Right atrium auricular region (tissue), 2 donors: Measurements from ENCODE around the gene ETS1. TPM values are rescaled to one million over a fixed set of nuclear protein-coding genes. Genes with fewer than 3 reads are reported as not detected.

Experiments
- DNase-seq: peaks from one replicate; pipeline ENCODE4 v3.0.0-alpha.2; 2019; ENCODE audit warnings: low spot score
- H3K27ac ChIP-seq, 2 donors: fragments of 200-600 bp; sonication (generic); 1 replicate in 1 of 2; 2 replicates in 1 of 2; pipeline ENCODE4 v1.5.1; 2016 to 2019
- H3K27me3 ChIP-seq, 2 donors: fragments of 200-600 bp; sonication (generic); one replicate each; pipeline versions ENCODE4 v1.5.1 to v1.6.0; 2017 to 2019
- H3K36me3 ChIP-seq: fragments of 200-600 bp; sonication (generic); one replicate; pipeline ENCODE4 v1.5.1; 2016
- H3K4me1 ChIP-seq, 2 donors: fragments of 200-600 bp; sonication (generic); one replicate each; pipeline versions ENCODE4 v1.5.1 to v1.6.0; 2017 to 2019
- H3K4me3 ChIP-seq, 2 donors: fragments of 200-600 bp; sonication (generic); 1 replicate in 1 of 2; 2 replicates in 1 of 2; pipeline ENCODE4 v1.5.1; 2017 to 2019; ENCODE audit warnings: mild to moderate bottlenecking in 1 of 2, moderate library complexity in 1 of 2
- H3K9me3 ChIP-seq, 2 donors: fragments of 200-600 bp; sonication (generic); one replicate each; pipeline ENCODE4 v1.5.1; 2019
- total RNA-seq, 2 donors: library from RNA; depleted of rRNA; stranded (reverse); fragments of >200 nt; gene quantifications; one replicate each; pipeline ENCODE4 v1.1.0, GENCODE V29; 2016
- TF ChIP-seq, protein P1 (sequence below), 2 donors: fragments of 200-600 bp; sonication (generic); IDR thresholded peaks; one replicate each; pipeline ENCODE4 v1.5.1; 2019; ENCODE audit warnings: antibody characterized with exemption in 2 of 2

Gene ETS1
- total RNA-seq, 2 donors from 2014 or later: 37.9 to 46.6 TPM

DNA sequence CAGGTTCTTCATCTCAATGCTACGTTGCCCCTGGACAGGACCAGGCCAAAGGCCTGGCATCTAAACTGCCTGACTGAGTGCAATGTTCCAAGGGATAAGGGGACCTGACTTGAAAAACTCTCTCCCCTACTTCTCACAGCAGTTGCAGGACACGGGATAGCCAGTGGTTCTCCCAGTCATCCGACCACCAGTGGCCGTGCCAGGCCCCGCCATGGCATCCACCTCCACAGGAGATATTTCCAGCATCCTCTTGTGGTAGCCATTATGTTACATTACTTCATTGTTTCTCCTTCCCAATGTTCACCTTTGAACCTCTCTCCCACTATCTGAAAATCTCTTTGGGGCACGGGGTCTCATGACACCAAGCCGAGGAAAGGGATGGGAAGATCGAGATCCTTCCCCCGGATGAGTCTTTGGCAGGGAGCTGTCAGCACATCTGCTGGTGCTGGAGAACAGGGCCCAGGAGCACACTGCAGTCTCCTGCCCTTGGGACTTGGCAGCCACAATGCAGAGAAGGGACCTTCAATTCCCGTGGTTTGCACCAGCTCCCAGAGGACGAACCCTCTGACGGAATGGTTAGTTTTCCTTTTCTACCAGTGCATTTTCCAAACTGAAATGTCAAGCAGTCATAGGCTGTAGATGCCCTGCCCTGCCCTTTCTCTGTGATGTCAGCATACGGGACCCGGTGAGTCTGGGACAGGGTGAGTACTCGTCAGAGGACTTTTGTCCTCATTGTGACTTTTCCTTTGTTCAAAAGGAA, 121.2 kb downstream of the ETS1 start:
- peaks cover 0 to 74% of the 10 kb centered on the region in 2 donors for H3K4me1 ChIP-seq

DNA sequence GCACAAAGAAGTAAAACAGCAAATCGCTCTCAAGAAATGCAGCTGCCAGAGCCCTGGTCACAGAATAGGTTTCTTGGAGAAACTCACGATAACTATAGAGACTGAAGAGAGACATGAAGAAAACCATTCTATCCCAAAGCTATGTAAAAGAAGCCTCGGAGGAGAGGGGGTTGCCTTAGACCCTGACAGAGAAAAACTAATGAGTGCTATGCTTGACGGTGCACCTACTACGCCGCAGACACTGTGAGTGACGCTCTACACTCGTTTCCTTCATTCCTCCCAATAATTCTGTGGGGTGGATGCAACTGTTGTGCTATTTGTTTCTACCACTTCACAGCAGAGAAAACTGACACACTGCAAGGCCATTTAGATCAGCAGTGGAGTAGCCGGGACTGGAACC, 121.8 kb downstream of the ETS1 start:
- DNase-seq: no peak
- TF ChIP-seq, protein P1, sequence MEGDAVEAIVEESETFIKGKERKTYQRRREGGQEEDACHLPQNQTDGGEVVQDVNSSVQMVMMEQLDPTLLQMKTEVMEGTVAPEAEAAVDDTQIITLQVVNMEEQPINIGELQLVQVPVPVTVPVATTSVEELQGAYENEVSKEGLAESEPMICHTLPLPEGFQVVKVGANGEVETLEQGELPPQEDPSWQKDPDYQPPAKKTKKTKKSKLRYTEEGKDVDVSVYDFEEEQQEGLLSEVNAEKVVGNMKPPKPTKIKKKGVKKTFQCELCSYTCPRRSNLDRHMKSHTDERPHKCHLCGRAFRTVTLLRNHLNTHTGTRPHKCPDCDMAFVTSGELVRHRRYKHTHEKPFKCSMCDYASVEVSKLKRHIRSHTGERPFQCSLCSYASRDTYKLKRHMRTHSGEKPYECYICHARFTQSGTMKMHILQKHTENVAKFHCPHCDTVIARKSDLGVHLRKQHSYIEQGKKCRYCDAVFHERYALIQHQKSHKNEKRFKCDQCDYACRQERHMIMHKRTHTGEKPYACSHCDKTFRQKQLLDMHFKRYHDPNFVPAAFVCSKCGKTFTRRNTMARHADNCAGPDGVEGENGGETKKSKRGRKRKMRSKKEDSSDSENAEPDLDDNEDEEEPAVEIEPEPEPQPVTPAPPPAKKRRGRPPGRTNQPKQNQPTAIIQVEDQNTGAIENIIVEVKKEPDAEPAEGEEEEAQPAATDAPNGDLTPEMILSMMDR (IDR thresholded peaks at IDR 0.05): no peak
- no peaks in the 10 kb centered on the region for H3K27me3 ChIP-seq
- H3K27ac ChIP-seq: peak overlapping the region; percentile 39 to 79
- peaks cover 0 to 71% of the 10 kb centered on the region in 2 donors for H3K4me1 ChIP-seq
- H3K4me3 ChIP-seq: no peak overlapping the region
- H3K36me3 ChIP-seq: peaks cover 22% of the 10 kb centered on the region
- no peaks in the 10 kb centered on the region for H3K9me3 ChIP-seq

More for the DNA sequence above, 121.2 kb downstream of the ETS1 start:
- no peaks in the 10 kb centered on the region for H3K9me3 ChIP-seq
- peaks cover 16% of the 10 kb centered on the region for H3K36me3 ChIP-seq
- no peak overlapping the region for H3K4me3 ChIP-seq
- TF ChIP-seq, protein P1 (IDR thresholded peaks at IDR 0.05): no peak
- H3K27me3 ChIP-seq: no peaks in the 10 kb centered on the region
- no peak for DNase-seq
- H3K27ac ChIP-seq: peak overlapping the region; percentile 60 to 79

DNA sequence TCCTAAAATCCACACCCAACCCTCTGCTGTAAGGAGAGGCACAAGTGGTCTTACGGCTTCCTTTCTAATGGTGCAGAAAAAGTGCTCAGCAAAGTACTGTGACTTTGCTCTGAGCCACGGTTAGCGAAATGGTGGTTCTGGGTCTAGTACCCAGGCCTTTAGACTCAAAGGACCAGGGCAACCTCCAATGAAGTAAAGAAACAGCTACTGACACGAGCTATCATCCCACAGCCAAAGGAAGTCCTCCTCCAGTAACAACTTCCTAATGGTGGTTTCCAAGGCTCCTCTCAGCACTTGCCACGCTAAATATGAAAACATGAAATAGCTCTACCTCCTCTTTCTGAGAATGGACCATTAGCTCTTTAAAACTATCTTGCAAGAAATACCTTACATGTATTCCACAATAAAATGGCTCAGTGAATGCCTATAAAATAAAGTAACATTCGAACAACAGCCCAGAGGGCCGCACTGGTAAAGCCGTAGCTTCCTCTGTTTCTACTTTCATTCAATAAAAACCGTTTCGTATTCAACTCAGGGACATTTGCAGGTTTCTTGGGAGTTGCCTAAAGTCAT, 122.4 kb downstream of the ETS1 start:
- H3K9me3 ChIP-seq: no peaks in the 10 kb centered on the region
- peak overlapping the region; percentile 39 to 79 for H3K27ac ChIP-seq
- no peaks in the 10 kb centered on the region for H3K27me3 ChIP-seq
- TF ChIP-seq, protein P1 (IDR thresholded peaks at IDR 0.05): no peak
- no peak overlapping the region for H3K4me3 ChIP-seq
- H3K4me1 ChIP-seq: peaks cover 0 to 71% of the 10 kb centered on the region in 2 donors
- H3K36me3 ChIP-seq: peaks cover 27% of the 10 kb centered on the region
- DNase-seq: no peak

DNA sequence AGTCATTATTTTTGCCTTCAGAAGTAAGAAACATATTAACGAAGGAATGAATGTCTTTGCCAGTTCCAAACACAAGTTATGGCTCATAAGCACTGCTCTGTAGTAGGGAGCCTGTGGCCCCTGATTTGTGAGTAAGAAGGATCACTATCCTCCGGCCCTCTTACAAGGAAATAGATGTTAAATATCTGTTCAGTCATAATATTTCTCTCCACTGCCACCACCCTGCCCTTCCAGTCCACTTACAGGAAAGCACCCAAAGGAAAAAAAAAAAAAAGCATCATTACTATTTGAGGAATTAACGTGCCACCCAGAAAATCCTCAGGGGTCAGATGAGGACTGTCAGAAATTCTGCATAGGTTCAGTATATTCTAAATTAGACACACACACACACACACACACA, 123.4 kb downstream of the ETS1 start:
- Histone ChIP-seq H3K36me3 (peaks cover 27% of the 10 kb centered on the region), H3K4me3 (no peak overlapping the region), H3K27ac (peak overlapping the region; percentile 39 to 70), H3K27me3 (no peaks in the 10 kb centered on the region), H3K9me3 (no peaks in the 10 kb centered on the region), H3K4me1 (peaks cover 0 to 68% of the 10 kb centered on the region in 2 donors)
- no peak for DNase-seq
- TF ChIP-seq, protein P1 (IDR thresholded peaks at IDR 0.05): no peak

DNA sequence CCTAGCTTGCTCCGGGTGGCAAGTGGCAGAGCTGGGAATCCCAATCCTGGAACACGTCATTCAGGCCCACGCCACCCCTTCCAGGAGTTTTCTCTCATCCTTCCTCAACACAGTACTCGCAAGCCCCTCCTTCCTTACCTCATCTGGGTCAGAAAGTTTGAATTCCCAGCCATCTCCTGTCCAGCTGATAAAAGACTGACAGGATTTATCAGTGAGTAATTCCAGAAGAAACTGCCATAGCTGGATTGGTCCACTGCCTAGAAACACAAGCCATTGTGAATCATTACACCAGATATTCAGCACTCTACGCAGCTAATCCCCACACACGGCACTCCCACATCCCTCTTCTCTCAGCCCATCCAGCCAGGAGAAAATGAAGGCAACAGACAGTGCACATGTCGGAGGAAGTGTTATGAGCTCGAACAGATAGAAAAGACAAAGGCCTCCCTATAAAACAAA, 124.0 kb downstream of the ETS1 start:
- Histone ChIP-seq H3K27ac (peak overlapping the region; percentile 39 to 70), H3K9me3 (no peaks in the 10 kb centered on the region), H3K4me3 (no peak overlapping the region), H3K27me3 (no peaks in the 10 kb centered on the region), H3K4me1 (peaks cover 0 to 64% of the 10 kb centered on the region in 2 donors), H3K36me3 (peaks cover 27% of the 10 kb centered on the region)
- TF ChIP-seq, protein P1 (IDR thresholded peaks at IDR 0.05): no peak
- DNase-seq: peak; percentile 82
